OCI-LY7 (cell line): ENCODE results near the gene SUPT20H. TPM values are rescaled to one million over a fixed set of nuclear protein-coding genes. Genes with fewer than 3 reads are reported as not detected.

Experiments
- BruUV-seq: library from RNA; stranded (reverse); fragments of 400-500 nt; replicated peaks from 2 replicates; lab custom pipeline; 2021; lab: Mats Ljungman, UMichigan
- CTCF ChIA-PET: fragments of 300-600 bp; sonication (Branson Sonifier 250); formaldehyde crosslinking; loops from one replicate; lab custom pipeline; 2022; ENCODE audit warnings: antibody characterized with exemption; ENCODE audit not compliant: unreplicated experiment; lab: Charles Lee
- POLR2A ChIA-PET: fragments of 300-600 bp; sonication (Branson Sonifier 250); formaldehyde crosslinking; loops from one replicate; lab custom pipeline; 2022; ENCODE audit warnings: antibody characterized with exemption; lab: Charles Lee
- DNase-seq: peaks from one replicate; pipeline ENCODE4 v3.0.0-alpha.2; 2015; ENCODE audit warnings: low spot score
- H2AFZ ChIP-seq: fragments of 200-600 bp; sonication (generic), shearing (Covaris generic); 2 replicates; pipeline ENCODE4 v1.6.1; 2014; ENCODE audit warnings: mild to moderate bottlenecking, antibody characterized with exemption, low read length, moderate library complexity
- H3K27ac ChIP-seq: fragments of 200-600 bp; sonication (generic); 2 replicates; pipeline ENCODE4 v1.5.1; 2014; ENCODE audit warnings: mixed run types, low read depth, mild to moderate bottlenecking, moderate library complexity, low read length, inconsistent platforms; ENCODE audit not compliant: poor library complexity, severe bottlenecking
- H3K36me3 ChIP-seq: fragments of 200-600 bp; sonication (generic); 2 replicates; pipeline ENCODE4 v1.6.1; 2014; ENCODE audit warnings: mild to moderate bottlenecking, antibody characterized with exemption, low read length, moderate library complexity, mixed read lengths; ENCODE audit not compliant: insufficient read depth
- H3K4me1 ChIP-seq: fragments of 200-600 bp; sonication (generic); 2 replicates; pipeline ENCODE4 v1.5.1; 2014; ENCODE audit warnings: mild to moderate bottlenecking, low read length; ENCODE audit not compliant: insufficient read depth, poor library complexity, severe bottlenecking
- H3K4me2 ChIP-seq: fragments of 200-600 bp; sonication (generic); 2 replicates; pipeline ENCODE4 v1.6.1; 2014; ENCODE audit warnings: mild to moderate bottlenecking, low read length
- H3K4me3 ChIP-seq: fragments of 200-600 bp; sonication (generic); 2 replicates; pipeline ENCODE4 v1.5.1; 2014; ENCODE audit warnings: mild to moderate bottlenecking, low read depth, low read length; ENCODE audit not compliant: poor library complexity, severe bottlenecking
- H3K79me2 ChIP-seq: fragments of 200-600 bp; sonication (generic); 2 replicates; pipeline ENCODE4 v1.6.1; 2016; ENCODE audit warnings: low read depth, mild to moderate bottlenecking, low read length, moderate library complexity, mixed read lengths; ENCODE audit not compliant: insufficient read depth
- H3K9me2 ChIP-seq: fragments of 200-600 bp; sonication (generic); 2 replicates; pipeline ENCODE4 v1.6.1; 2016; ENCODE audit warnings: mild to moderate bottlenecking, low read length, mixed read lengths; ENCODE audit not compliant: insufficient read depth
- H3K9me3 ChIP-seq: fragments of 200-600 bp; sonication (generic); 2 replicates; pipeline ENCODE4 v1.6.1; 2014; ENCODE audit warnings: mild to moderate bottlenecking, mixed run types, low read length, mixed read lengths
- H4K20me1 ChIP-seq: fragments of 200-600 bp; sonication (generic); 2 replicates; pipeline ENCODE4 v1.6.1; 2014; ENCODE audit warnings: mild to moderate bottlenecking, antibody characterized with exemption, low read length, moderate library complexity, mixed read lengths; ENCODE audit not compliant: insufficient read depth
- EZH2phosphoT487 ChIP-seq: fragments of 200-600 bp; sonication (generic); IDR thresholded peaks from 2 replicates; pipeline ENCODE4 v1.6.1; 2018; ENCODE audit warnings: low read depth, borderline replicate concordance, mild to moderate bottlenecking, mixed run types, antibody characterized with exemption, low read length, moderate library complexity, mixed read lengths
- intact Hi-C: fragments of 100-400 bp; cut with micrococcal nuclease; formaldehyde crosslinking; loops from one replicate; pipeline ENCODE4 v1.10.0; 2022; ENCODE audit not compliant: unreplicated experiment
- total RNA-seq, 2 experiments: library from RNA; depleted of rRNA in 1 of 2; stranded (reverse); fragments of >200 nt in 1 of 2; shearing (Covaris generic) in 1 of 2; gene quantifications; 2 replicates each; pipeline ENCODE4 v1.2.3, GENCODE V29; 2014 to 2022
- TF ChIP-seq, protein P1 (sequence below): fragments of 200-600 bp; sonication (generic); conservative IDR thresholded peaks from 2 replicates; pipeline ENCODE4 v1.5.1; 2014; ENCODE audit warnings: mild to moderate bottlenecking, antibody characterized with exemption, low read length, moderate library complexity, mixed read lengths

The SUPT20H gene
- total RNA-seq, 2 experiments from 2014 or later, result 53.0 to 88.3 TPM

DNA sequence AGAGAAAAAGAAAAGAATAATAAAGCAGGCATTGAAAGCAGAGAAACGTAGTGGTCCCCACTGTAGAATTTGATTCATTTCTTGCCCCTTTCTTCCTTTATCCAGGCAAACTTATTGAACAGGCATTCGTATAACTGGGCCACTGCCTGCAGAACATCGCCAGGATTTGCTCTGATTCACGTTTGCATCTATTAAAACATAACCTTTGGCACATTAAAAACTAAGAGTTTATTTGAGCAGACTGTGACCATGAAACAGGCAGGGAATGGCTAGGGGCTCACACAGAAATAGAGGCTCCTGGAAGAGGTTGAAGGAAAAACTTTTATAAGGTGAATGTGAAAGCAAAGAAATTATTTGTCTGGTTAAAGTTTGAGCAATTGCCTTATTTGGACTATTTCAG, 12.5 kb upstream of the SUPT20H start:
- Histone ChIP-seq H3K4me2 (no peak overlapping the region), H2AFZ (no peak overlapping the region), H3K4me1 (peaks cover 24% of the 10 kb centered on the region), H3K9me2 (no peaks in the 10 kb centered on the region), H3K79me2 (no peaks in the 10 kb centered on the region), H3K27ac (no peak overlapping the region), H3K36me3 (no peaks in the 10 kb centered on the region), H3K9me3 (no peaks in the 10 kb centered on the region), H3K4me3 (no peak overlapping the region), H4K20me1 (no peaks in the 10 kb centered on the region)
- CTCF ChIA-PET, result no interaction called here
- DNase-seq, result no peak
- intact Hi-C loops, result loop anchor here (5.0 kb wide), 1 partner anchor 530 kb away; no protein-coding TSS in a partner anchor
- POLR2A ChIA-PET, result interaction anchor here (0.8 kb wide), 1 partner anchor 30 kb away, joined by 4 read pairs; no protein-coding TSS in a partner anchor
- TF ChIP-seq, protein P1, sequence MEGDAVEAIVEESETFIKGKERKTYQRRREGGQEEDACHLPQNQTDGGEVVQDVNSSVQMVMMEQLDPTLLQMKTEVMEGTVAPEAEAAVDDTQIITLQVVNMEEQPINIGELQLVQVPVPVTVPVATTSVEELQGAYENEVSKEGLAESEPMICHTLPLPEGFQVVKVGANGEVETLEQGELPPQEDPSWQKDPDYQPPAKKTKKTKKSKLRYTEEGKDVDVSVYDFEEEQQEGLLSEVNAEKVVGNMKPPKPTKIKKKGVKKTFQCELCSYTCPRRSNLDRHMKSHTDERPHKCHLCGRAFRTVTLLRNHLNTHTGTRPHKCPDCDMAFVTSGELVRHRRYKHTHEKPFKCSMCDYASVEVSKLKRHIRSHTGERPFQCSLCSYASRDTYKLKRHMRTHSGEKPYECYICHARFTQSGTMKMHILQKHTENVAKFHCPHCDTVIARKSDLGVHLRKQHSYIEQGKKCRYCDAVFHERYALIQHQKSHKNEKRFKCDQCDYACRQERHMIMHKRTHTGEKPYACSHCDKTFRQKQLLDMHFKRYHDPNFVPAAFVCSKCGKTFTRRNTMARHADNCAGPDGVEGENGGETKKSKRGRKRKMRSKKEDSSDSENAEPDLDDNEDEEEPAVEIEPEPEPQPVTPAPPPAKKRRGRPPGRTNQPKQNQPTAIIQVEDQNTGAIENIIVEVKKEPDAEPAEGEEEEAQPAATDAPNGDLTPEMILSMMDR, result no peak
- no peak for TF ChIP-seq EZH2phosphoT487
- BruUV-seq, result no TSS peak

DNA sequence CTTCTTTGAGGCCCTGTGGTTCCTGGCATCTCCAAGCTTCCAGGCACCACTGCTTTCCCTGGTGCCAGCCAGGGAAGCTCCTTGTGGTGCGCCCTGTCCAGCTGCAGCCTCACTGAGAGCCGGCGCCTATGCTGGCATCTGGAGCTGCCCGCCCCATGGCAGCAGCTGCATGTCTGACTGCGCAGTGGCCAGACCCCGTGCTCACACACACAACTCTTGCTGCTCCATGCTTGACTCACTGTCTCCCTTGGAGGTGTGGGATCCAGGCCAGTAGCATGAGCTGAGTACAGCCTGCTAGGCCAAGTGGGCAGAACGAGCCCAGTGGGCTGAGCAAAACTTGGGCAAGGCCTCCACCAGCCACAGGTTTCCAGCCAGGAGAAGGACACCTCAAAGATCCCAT, 11.5 kb upstream of the SUPT20H start:
- intact Hi-C loops, result loop anchor here (5.0 kb wide), 1 partner anchor 531 kb away; no protein-coding TSS in a partner anchor
- no peak overlapping the region for H2AFZ ChIP-seq
- no peaks in the 10 kb centered on the region for H4K20me1 ChIP-seq
- DNase-seq, result no peak
- no peak overlapping the region for H3K4me3 ChIP-seq
- ChIA-PET POLR2A (interaction anchor here (1.2 kb wide), 1 partner anchor 71 kb away, joined by 3 read pairs; no protein-coding TSS in a partner anchor), CTCF (interaction anchor here (0.8 to 1.0 kb wide), 2 partner anchors 23 to 574 kb away, joined by 3 read pairs; no protein-coding TSS in a partner anchor)
- no peaks in the 10 kb centered on the region for H3K9me2 ChIP-seq
- no peak for TF ChIP-seq EZH2phosphoT487
- TF ChIP-seq, protein P1, result no peak
- H3K36me3 ChIP-seq, result no peaks in the 10 kb centered on the region
- H3K27ac ChIP-seq, result no peak overlapping the region
- no TSS peak for BruUV-seq
- H3K4me1 ChIP-seq, result peaks cover 32% of the 10 kb centered on the region
- H3K9me3 ChIP-seq, result no peaks in the 10 kb centered on the region
- H3K79me2 ChIP-seq, result no peaks in the 10 kb centered on the region
- H3K4me2 ChIP-seq, result no peak overlapping the region

DNA sequence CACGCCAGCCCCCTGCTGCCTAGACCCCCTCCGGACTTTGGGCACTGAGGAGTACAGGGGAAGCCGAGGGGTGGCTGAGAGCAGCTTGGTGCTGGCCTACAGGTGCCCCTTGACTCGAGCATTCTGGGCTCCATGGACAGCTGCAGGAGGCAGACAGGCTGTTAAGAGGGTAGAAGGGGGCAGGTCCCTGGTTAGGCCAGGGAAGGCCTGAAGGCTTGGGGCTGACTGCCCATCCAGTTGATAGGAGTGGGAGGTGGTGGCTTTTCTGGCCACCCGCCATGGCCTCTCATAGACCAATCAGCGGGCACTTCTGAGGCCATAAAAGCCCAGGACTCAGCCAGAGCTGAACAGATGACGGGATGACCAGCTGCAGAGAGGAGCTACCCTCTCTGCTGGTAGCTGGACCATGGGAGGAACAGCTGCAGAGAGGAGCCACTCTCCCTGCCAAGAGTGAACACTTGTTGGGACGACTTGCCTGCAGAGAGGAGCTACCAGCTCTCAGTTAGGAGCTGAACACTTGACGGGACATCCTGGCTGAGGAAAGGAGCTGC, 10.7 kb upstream of the SUPT20H start:
- no peak overlapping the region for H3K4me3 ChIP-seq
- DNase-seq, result no peak
- H3K79me2 ChIP-seq, result no peaks in the 10 kb centered on the region
- ChIA-PET CTCF (interaction anchor here (0.7 to 1.0 kb wide), 3 partner anchors 11 to 68 kb away, joined by 3 read pairs; no protein-coding TSS in a partner anchor), POLR2A (interaction anchor here (0.5 to 1.2 kb wide), 2 partner anchors 70 to 126 kb away, joined by 3 to 4 read pairs; no protein-coding TSS in a partner anchor)
- no TSS peak for BruUV-seq
- no peaks in the 10 kb centered on the region for H3K9me2 ChIP-seq
- H4K20me1 ChIP-seq, result no peaks in the 10 kb centered on the region
- no peak overlapping the region for H3K27ac ChIP-seq
- H3K4me1 ChIP-seq, result peaks cover 35% of the 10 kb centered on the region
- no peak overlapping the region for H2AFZ ChIP-seq
- no peak overlapping the region for H3K4me2 ChIP-seq
- no peaks in the 10 kb centered on the region for H3K9me3 ChIP-seq
- H3K36me3 ChIP-seq, result no peaks in the 10 kb centered on the region
- TF ChIP-seq, protein P1, result no peak
- TF ChIP-seq EZH2phosphoT487, result no peak
- intact Hi-C loops, result loop anchor here (5.0 kb wide), 1 partner anchor 532 kb away; no protein-coding TSS in a partner anchor
